HG02678 (cell line): ENCODE results near the gene FAM72B.
"Not testable (repeated sequence)": the region's sequence is repeated elsewhere in the genome, so short reads cannot be mapped to it uniquely, and the experiment has no call there.

Experiments used
- ATAC-seq: cut with Tn5 transposase; IDR thresholded peaks from one replicate; pipeline ENCODE4 v1.9.1; 2021; ENCODE audit warnings: mild to moderate bottlenecking, moderate library complexity; ENCODE audit not compliant: unreplicated experiment

FAM72B gene

GRCh38 chr1:121155671-121156358 lies 28.3 kb downstream of the FAM72B start:
- not testable (repeated sequence) for ATAC-seq

GRCh38 chr1:121154811-121155210 lies 29.3 kb downstream of the FAM72B start:
- ATAC-seq = not testable (repeated sequence)

DNA sequence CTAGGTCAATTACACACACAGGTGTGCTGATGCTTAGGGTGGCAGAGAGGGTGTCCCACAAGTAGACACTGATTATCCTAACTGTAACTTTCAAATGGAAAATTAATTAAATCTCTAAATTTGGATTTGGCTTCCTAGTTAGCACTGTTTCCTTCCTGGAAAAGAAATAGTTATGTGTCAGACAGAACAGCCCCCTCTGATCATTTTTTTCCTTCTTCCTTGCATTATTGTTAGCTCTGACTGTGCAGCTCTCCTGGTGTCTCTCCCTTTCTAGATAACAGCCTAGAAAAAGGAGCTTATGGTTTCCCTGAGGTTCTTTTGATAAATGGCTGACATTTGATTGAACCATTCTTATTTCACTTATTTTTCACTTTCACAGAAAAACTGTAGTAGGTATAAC lies 31.4 kb downstream of the FAM72B start:
- ATAC-seq = not testable (repeated sequence)

- ATAC-seq = not testable (repeated sequence)
Observed at GRCh38 chr1:121151294-121151693, 32.8 kb downstream of the FAM72B start.

- not testable (repeated sequence) for ATAC-seq
Observed at GRCh38 chr1:121148489-121149190, 35.5 kb downstream of the FAM72B start.

DNA sequence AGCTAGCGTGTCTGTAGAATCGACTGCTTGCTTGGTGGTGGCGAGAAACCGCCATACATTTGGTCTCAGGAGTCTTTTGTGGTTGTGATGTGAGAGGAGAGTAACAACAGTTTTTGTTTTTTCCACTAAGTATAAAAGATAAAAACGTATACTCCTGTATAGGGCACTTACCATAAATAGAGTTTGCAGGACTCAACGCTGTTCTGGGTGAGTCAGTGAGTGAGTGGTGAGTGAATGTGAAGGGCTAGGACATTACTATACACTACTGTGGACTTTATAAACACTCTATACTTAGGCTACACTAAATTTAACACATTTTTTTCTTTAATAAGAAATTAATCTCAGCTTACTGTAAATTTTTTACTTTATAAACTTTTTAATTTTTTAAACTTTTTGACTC lies 43.7 kb downstream of the FAM72B start:
- not testable (repeated sequence) for ATAC-seq

GRCh38 chr1:121131494-121131893 lies 52.6 kb downstream of the FAM72B start:
- not testable (repeated sequence) for ATAC-seq

DNA sequence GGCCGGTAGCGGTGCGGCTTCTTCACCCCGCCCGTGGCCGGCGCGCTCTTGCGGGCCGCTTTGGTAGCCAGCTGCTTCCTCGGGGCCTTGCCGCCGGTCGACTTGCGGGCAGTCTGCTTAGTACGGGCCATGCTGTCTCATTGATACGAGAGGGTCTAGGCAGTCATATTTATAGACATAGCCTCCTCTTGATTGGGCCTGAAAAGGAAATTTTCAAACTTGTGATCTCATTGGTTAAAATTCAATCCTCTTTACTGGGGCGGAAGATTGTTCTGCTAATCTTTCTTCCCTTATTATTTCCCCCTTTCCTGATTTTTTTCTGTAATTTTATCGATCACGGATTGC lies 65.7 kb downstream of the FAM72B start:
- ATAC-seq = not testable (repeated sequence)
